Stimulated activated naive B cell treated with anti-CD40 and anti-IgM and Interleukin-4, amounts not matched to agents 10 μg/mL and 1 μg/mL and 100 μg/mL, for 72 hours (primary cell): ENCODE data around the gene DDC.
A peak's percentile ranks its signal among the peaks of the same experiment; 100 is the strongest.
"Not testable (repeated sequence)": the region's sequence is repeated elsewhere in the genome, so short reads cannot be mapped to it uniquely, and the experiment has no call there.

ENCODE experiments used
- ATAC-seq, 2 donors: fragments of 150-1000 bp; cut with Tn5 transposase; replicated peaks; 2 replicates each; pipeline ENCODE4 v1.10.0; 2021; ENCODE audit warnings: moderate library complexity in 1 of 2
- DNase-seq: peaks from one replicate; pipeline ENCODE4 v3.0.0; 2021
- H3K27ac Mint-ChIP-seq: one replicate; pipeline ENCODE4 v1.8.0; 2022; ENCODE audit warnings: mild to moderate bottlenecking, mixed read lengths
- H3K27me3 Mint-ChIP-seq, 2 donors: one replicate each; pipeline ENCODE4 v1.8.0; 2022; ENCODE audit warnings: mixed read lengths in 2 of 2
- H3K36me3 Mint-ChIP-seq, 2 donors: one replicate each; pipeline ENCODE4 v1.8.0; 2022; ENCODE audit warnings: mixed read lengths in 2 of 2, mild to moderate bottlenecking in 1 of 2
- H3K4me1 Mint-ChIP-seq, 2 donors: one replicate each; pipeline ENCODE4 v1.8.0; 2022; ENCODE audit warnings: mixed read lengths in 2 of 2, mild to moderate bottlenecking in 1 of 2
- H3K4me3 Mint-ChIP-seq, 2 donors: one replicate each; pipeline ENCODE4 v1.8.0; 2022; ENCODE audit warnings: mild to moderate bottlenecking in 2 of 2, mixed read lengths in 2 of 2, moderate library complexity in 1 of 2
- H3K9me3 Mint-ChIP-seq, 2 donors: one replicate each; pipeline ENCODE4 v1.8.0; 2022; ENCODE audit warnings: mixed read lengths in 2 of 2, mild to moderate bottlenecking in 1 of 2

The DDC gene

DNA sequence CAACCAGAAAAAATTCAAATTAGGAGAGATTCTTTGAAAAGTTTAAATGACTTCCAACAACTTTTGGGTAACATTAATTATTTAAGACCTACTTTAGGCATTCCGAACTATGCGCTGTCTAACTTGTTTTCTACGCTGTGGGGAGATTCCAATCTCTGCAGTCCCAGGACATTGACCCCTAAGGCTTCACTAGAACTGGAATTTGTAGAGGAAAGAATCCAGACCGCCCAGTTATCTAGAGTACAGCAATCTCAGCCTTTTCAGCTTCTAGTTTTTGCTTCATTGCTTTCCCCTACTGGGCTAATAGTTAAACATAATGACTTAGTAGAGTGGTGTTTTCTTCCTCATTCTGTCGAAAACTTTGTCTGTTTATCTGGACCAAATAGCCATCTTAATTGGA lies 14.9 kb upstream of the DDC start:
- H3K4me3 Mint-ChIP-seq = no peak overlapping the region
- ATAC-seq = no peak
- H3K9me3 Mint-ChIP-seq = peaks cover 17 to 24% of the 10 kb centered on the region in 2 donors
- H3K27ac Mint-ChIP-seq = no peak overlapping the region
- peaks cover 0 to 8% of the 10 kb centered on the region in 2 donors for H3K36me3 Mint-ChIP-seq
- peaks cover 13 to 21% of the 10 kb centered on the region in 2 donors for H3K27me3 Mint-ChIP-seq
- no peak for DNase-seq
- H3K4me1 Mint-ChIP-seq = no peaks in the 10 kb centered on the region

DNA sequence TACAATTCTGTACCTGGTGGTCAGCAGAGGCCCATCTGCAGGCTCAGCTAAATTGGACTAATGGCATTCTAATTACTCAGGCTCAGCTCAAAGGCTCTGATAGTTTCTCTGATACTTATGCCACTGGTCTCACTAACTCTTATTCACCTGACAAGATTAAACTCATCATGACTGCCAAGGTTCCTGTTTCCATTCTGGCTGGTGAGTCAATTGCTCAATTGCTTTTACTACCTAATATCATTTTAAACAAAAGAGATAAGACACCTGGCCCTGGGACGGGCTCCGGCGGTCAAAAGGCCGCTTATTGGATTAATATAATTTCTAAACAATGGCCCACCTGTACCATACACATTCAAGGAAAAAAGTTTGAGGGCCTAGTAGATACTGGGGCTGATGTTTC lies 12.9 kb upstream of the DDC start:
- not testable (repeated sequence) for H3K27ac Mint-ChIP-seq, DNase-seq

DNA sequence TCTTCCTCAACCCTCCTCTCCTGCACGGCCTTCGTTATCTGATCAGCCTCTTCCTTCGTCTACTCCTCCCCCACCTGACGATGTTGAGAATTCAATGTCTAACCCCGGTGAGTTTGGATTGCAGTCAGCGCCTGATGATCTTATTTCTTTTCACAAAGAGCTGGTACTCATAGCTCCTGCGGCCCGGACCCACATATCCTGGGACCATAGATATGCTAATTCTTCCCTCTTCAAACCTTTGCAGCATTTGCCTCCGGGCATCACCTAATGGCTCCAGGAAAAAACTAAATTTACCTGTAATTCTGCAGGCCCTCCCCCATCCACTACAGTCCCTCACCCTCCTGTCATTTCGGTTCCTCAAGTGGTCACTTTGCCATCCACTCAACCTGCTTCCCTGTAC lies 12.4 kb upstream of the DDC start:
- DNase-seq (no peak), ATAC-seq (no peak)
- H3K4me1 Mint-ChIP-seq = no peaks in the 10 kb centered on the region
- H3K9me3 Mint-ChIP-seq = peaks cover 6 to 9% of the 10 kb centered on the region in 2 donors
- no peak overlapping the region for H3K27ac Mint-ChIP-seq
- H3K36me3 Mint-ChIP-seq = peaks cover 0 to 8% of the 10 kb centered on the region in 2 donors
- H3K4me3 Mint-ChIP-seq = no peak overlapping the region
- H3K27me3 Mint-ChIP-seq = peaks cover 19 to 25% of the 10 kb centered on the region in 2 donors

More for the DNA sequence above, 12.9 kb upstream of the DDC start:
- H3K27me3 Mint-ChIP-seq = peaks cover 19 to 25% of the 10 kb centered on the region in 2 donors
- H3K4me3 Mint-ChIP-seq, H3K36me3 Mint-ChIP-seq, ATAC-seq, H3K4me1 Mint-ChIP-seq: not testable (repeated sequence)
- H3K9me3 Mint-ChIP-seq = peaks cover 9 to 13% of the 10 kb centered on the region in 2 donors

DNA sequence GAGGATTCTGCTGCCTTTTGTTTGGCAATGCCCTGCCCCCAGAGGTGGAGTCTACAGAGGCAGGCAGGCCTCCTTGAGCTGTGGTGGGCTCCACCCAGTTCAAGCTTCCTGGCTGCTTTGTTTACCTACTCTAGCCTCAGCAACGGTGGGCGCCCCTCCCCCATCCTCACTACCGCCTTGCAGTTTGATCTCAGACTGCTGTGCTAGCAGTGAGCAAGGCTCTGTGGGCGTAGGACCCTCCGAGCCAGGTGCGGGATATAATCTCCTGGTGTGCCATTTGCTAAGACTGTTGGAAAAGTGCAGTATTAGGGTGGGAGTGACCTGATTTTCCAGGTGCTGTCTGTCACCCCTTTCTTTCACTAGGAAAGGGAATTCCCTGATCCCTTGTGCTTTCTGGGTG lies 11.2 kb upstream of the DDC start:
- not testable (repeated sequence) for DNase-seq, ATAC-seq, H3K9me3 Mint-ChIP-seq, H3K36me3 Mint-ChIP-seq, H3K4me1 Mint-ChIP-seq, H3K27ac Mint-ChIP-seq, H3K4me3 Mint-ChIP-seq
- peaks cover 19 to 25% of the 10 kb centered on the region in 2 donors for H3K27me3 Mint-ChIP-seq

DNA sequence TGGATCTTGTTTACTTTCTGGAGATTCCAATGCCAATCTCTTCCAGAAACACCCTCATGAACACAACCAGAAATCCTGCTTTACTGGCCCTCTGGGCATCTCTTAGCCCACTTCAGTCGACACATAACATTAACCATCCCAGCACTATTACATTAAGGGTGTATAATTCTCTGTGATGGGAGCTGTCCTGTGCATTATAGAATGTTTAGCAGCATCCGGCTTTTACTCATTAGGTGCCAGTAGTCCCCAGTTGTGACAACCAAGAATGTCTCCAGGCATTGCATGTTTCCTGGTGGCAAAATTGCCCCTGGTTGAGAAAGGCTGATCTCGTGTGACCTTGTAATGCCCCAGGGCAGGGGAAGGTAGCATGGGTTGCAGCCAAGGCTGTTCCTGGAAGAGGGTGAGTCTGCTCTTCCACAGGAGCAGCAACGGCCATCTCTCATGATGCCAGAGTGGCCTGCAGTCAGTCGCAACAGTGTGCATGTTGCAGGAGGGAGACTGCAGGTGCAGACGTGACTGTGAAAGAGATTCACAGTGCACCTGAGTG lies 2.6 kb upstream of the DDC start:
- no peaks in the 10 kb centered on the region for H3K36me3 Mint-ChIP-seq
- no peak overlapping the region for H3K4me3 Mint-ChIP-seq
- ATAC-seq (no peak), DNase-seq (no peak)
- peaks cover 0 to 2% of the 10 kb centered on the region in 2 donors for H3K9me3 Mint-ChIP-seq
- peaks cover 0 to 5% of the 10 kb centered on the region in 2 donors for H3K27me3 Mint-ChIP-seq
- H3K4me1 Mint-ChIP-seq = no peaks in the 10 kb centered on the region
- H3K27ac Mint-ChIP-seq = no peak overlapping the region

DNA sequence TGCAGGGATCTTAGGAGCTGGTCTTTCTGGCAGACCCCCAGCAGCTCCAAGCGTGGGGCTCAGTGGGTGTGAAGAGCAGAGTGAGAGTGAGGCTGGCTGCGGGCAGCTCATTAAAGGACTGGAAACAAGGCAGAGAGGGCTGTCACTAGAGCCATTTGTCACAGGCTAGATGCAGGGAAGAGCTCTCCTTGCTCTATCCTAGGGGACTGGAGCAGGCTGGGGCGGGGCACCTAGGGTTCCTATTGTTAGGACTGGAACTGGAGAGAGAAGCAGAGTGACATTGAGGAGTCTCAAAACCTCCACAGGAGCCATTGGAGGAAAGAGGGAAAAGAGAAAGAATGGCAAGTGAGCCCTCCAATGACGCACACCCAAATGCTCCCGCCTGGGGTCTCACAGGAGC lies 772 bp upstream of the DDC start:
- no peak overlapping the region for H3K4me3 Mint-ChIP-seq
- no peak for DNase-seq
- ATAC-seq = no peak
- H3K27me3 Mint-ChIP-seq = peaks cover under 1 to 6% of the 10 kb centered on the region in 2 donors
- peaks cover 0 to 2% of the 10 kb centered on the region in 2 donors for H3K9me3 Mint-ChIP-seq
- no peaks in the 10 kb centered on the region for H3K36me3 Mint-ChIP-seq
- no peak overlapping the region for H3K27ac Mint-ChIP-seq
- no peaks in the 10 kb centered on the region for H3K4me1 Mint-ChIP-seq

DNA sequence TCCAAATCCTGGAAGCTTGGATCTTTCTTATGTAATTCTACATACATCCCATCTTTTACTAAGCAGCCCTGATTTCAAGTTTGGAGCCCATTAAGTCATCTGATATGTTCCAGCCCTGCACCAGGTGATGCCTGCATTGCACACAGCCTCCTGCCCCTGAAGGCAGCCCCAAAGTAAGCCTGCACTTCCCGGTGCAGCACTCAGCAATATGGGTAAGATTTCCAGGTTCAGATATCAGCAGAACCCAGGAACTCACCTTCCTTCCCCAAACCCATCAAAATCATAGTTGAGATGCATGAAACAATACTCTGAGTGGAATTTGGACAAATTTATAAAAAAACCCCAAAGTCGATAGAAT lies 333 bp upstream of the DDC start:
- ATAC-seq (no peak), DNase-seq (no peak)
- H3K36me3 Mint-ChIP-seq = no peaks in the 10 kb centered on the region
- H3K9me3 Mint-ChIP-seq = peaks cover 0 to under 1% of the 10 kb centered on the region in 2 donors
- no peaks in the 10 kb centered on the region for H3K4me1 Mint-ChIP-seq
- peaks cover 5 to 10% of the 10 kb centered on the region in 2 donors for H3K27me3 Mint-ChIP-seq
- no peak overlapping the region for H3K4me3 Mint-ChIP-seq
- no peak overlapping the region for H3K27ac Mint-ChIP-seq

DNA sequence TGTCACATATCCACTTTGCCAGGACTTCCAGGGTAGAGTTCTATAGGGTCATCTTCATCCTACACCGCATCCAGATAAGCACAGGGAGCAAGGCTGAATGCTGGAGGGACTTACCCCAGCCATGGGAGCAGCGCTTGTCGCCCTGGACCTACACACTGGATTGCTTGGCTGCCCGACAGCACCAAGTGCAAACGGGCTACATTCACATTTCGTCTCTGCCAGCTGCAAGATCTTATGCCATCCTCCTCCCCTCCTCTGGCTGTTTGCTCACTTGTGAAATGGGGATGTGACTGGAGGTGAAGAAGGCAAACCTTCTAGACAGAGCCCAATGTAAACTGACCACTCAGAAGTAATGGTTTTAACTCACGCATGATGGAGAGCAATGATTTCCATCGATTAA lies 1.0 kb downstream of the DDC start:
- Mint-ChIP-seq H3K4me3 (no peak overlapping the region), H3K27me3 (peaks cover 7 to 18% of the 10 kb centered on the region in 2 donors), H3K4me1 (no peaks in the 10 kb centered on the region), H3K9me3 (no peaks in the 10 kb centered on the region), H3K36me3 (no peaks in the 10 kb centered on the region), H3K27ac (no peak overlapping the region)
- ATAC-seq (no peak), DNase-seq (no peak)

DNA sequence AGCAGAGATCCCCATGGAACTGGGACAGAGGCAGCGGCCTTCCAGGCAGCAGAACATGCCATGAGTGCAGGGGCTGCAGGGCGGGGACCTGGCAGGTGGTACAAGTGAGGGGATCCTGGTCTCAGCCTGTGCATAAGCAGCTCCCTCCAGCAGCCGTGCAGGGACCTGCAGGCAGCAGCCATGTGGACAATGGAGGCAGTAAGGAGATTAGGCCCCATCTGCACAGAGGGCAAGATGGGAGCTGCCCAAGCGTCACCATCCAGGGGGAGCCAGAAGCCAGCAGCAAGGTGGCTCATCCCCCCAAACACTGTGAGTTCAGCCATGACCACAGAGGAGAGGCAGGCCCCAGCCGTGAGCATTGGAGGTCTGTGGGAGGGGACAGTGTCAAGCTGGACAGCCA lies 3.1 kb downstream of the DDC start:
- H3K27me3 Mint-ChIP-seq = peaks cover 18 to 29% of the 10 kb centered on the region in 2 donors
- no peaks in the 10 kb centered on the region for H3K9me3 Mint-ChIP-seq
- H3K4me1 Mint-ChIP-seq = no peaks in the 10 kb centered on the region
- DNase-seq (no peak), ATAC-seq (peak in 1 of 2 donors; percentile 24)
- no peak overlapping the region for H3K27ac Mint-ChIP-seq
- H3K4me3 Mint-ChIP-seq = no peak overlapping the region
- no peaks in the 10 kb centered on the region for H3K36me3 Mint-ChIP-seq

DNA sequence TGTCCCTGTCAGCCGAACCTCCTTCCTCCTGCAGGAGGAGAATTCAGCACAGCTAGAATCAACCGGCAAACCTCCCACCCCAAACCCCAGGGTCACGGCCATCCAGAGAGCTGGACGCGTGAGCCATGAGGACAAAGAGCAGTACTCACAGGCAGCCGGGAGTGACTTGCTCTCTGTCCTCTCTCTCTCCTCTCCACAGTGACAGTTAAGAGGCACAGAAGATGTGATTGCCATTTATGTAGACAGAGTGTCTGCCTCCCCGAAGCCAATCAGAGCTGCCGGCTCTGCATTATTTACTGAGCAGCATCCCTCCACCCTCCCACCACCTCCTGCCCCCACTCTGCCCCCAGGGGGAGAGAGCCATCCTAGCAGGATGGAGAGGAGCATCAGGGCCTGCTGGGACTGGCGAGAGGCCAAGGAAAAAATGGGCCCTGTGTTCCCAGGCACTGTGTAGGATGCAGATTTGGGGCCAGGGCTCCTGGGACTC lies 4.3 kb downstream of the DDC start:
- H3K36me3 Mint-ChIP-seq = no peaks in the 10 kb centered on the region
- no peak overlapping the region for H3K4me3 Mint-ChIP-seq
- no peaks in the 10 kb centered on the region for H3K4me1 Mint-ChIP-seq
- ATAC-seq = no peak
- DNase-seq = no peak
- H3K27me3 Mint-ChIP-seq = peaks cover 18 to 40% of the 10 kb centered on the region in 2 donors
- no peaks in the 10 kb centered on the region for H3K9me3 Mint-ChIP-seq
- no peak overlapping the region for H3K27ac Mint-ChIP-seq

DNA sequence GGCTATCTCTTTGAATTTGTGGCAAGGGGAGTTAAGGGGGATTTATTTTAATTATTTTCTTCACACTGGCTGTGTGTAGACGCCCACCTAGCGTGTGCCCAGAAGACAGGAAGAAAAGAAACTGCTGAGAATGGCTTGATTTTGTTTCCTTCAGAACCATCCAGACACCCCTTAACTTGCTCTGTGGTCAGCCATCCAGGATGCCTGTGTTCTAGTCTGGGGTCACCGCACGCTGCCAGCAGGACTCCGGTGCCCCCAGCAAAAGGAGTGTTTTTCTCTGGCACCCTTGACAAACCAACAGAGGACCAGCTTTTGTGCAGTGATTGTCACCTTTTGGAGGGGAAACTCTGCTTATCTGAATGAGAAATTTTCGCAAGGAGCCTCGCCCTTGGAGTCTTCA lies 5.3 kb downstream of the DDC start:
- H3K27me3 Mint-ChIP-seq = peaks cover 24 to 40% of the 10 kb centered on the region in 2 donors
- no peaks in the 10 kb centered on the region for H3K4me1 Mint-ChIP-seq
- ATAC-seq (no peak), DNase-seq (no peak)
- H3K4me3 Mint-ChIP-seq = no peak overlapping the region
- no peaks in the 10 kb centered on the region for H3K9me3 Mint-ChIP-seq
- H3K27ac Mint-ChIP-seq = no peak overlapping the region
- no peaks in the 10 kb centered on the region for H3K36me3 Mint-ChIP-seq

DNA sequence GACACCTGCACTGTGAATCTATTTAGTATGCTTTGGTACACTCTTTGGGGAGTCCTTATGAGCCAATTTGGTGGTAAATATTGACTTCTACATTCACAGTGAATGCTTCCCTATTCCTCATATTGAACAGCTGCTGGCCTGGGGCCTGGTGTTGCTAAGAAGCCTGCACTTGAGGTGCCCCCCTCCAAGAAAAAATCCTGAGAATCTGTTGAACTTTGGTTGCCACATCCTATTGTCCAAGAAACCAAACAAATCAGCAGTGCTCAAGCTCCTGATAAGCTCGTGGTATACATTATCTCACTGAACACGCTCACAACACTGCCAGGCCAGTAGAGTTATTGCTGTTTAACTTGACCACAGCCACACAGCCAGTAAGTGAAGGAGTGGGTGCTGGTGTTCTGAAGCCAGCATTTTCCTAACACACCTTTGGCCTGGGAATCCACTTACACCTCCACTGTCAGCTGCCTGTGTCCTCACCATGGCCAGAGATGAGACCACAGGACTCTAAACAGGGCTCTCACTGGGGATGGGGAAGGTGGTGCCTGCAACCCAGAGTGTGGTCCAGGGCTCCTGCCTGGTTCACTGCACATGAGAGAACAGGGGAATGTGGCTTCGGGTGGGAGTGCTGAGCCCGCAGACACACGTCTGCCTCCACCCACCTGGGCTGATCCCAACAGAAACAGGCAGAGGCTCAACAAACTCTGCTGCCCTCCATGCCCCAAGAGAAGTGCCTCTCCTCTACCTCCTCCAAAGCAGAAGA lies 6.7 kb downstream of the DDC start:
- peaks cover 29 to 40% of the 10 kb centered on the region in 2 donors for H3K27me3 Mint-ChIP-seq
- H3K9me3 Mint-ChIP-seq = no peaks in the 10 kb centered on the region
- no peaks in the 10 kb centered on the region for H3K4me1 Mint-ChIP-seq
- H3K27ac Mint-ChIP-seq = no peak overlapping the region
- no peak overlapping the region for H3K4me3 Mint-ChIP-seq
- H3K36me3 Mint-ChIP-seq = no peaks in the 10 kb centered on the region
- DNase-seq = no peak
- ATAC-seq = no peak

DNA sequence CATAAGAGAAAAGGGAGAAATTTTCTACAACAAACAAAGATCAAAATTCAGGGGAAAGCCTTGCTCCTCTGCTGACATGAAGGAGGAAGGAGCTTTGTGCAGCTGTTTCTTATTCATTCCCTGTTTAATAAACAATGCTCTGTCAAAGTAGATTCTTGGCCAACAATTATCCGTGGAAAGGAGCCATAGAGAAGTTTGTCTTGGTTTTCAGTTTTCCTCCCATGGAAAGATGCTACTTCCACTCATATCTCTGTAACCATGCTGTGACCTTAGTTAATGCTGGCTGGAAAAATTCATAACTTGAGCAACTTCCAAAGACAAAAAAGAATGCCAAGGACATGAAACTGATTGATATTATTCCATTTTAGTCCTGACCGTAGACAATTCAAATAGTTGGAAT lies 8.1 kb downstream of the DDC start:
- H3K27ac Mint-ChIP-seq = no peak overlapping the region
- DNase-seq (no peak), ATAC-seq (no peak)
- H3K4me3 Mint-ChIP-seq = no peak overlapping the region
- H3K9me3 Mint-ChIP-seq = no peaks in the 10 kb centered on the region
- H3K27me3 Mint-ChIP-seq = peaks cover 29 to 49% of the 10 kb centered on the region in 2 donors
- H3K4me1 Mint-ChIP-seq = no peaks in the 10 kb centered on the region
- H3K36me3 Mint-ChIP-seq = no peaks in the 10 kb centered on the region

DNA sequence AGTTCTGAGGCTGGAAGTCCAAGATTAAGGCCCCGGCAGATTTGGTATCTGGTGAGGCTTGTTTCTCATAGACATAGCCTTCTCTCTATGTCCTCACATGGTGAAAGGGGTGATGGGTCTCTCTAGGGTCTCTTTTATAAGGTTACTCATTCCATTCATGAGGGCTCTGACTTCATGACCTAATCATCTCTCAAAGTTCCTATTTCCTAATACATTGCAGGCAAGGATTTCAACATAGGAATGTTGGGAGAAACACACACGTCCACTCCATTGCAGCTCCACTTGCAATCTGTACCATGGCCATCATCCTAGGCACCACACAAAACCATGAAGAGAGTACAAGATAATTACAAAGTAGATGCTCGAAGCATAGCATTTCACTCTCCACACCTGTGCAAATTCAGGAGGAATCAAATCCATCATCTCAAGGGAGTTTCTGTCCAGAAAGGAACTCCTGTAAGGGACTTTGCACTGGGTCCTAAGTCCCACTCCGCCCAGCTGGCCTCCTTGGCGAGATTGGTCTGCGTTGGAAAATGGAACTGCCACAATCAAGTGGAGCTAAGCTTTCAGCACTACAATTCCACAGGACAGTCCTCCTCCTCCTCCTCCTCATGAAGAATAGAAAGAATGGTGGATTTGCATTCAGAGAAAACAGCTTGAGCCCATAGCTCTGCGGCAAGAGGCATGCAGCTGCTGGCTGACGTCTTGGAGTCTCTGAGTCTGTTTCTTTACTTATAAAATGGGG lies 8.8 kb downstream of the DDC start:
- H3K9me3 Mint-ChIP-seq = no peaks in the 10 kb centered on the region
- DNase-seq (no peak), ATAC-seq (no peak)
- no peak overlapping the region for H3K4me3 Mint-ChIP-seq
- H3K4me1 Mint-ChIP-seq = no peaks in the 10 kb centered on the region
- no peaks in the 10 kb centered on the region for H3K36me3 Mint-ChIP-seq
- peaks cover 29 to 49% of the 10 kb centered on the region in 2 donors for H3K27me3 Mint-ChIP-seq
- no peak overlapping the region for H3K27ac Mint-ChIP-seq
